Astrocyte (in vitro differentiated cells and primary cell): ENCODE measurements around the gene SPIN1.

Experiments
- CTCF ChIP-seq: IDR thresholded peaks from 2 replicates; pipeline ENCODE4 v1.5.1; 2011; ENCODE audit warnings: low read depth, mild to moderate bottlenecking, inconsistent platforms, low read length, moderate library complexity; ENCODE audit not compliant: insufficient read depth
- EZH2 ChIP-seq: IDR thresholded peaks from 2 replicates; pipeline ENCODE4 v1.6.1; 2012; ENCODE audit warnings: mild to moderate bottlenecking, low read length, inconsistent platforms; ENCODE audit not compliant: insufficient read depth

DNA sequence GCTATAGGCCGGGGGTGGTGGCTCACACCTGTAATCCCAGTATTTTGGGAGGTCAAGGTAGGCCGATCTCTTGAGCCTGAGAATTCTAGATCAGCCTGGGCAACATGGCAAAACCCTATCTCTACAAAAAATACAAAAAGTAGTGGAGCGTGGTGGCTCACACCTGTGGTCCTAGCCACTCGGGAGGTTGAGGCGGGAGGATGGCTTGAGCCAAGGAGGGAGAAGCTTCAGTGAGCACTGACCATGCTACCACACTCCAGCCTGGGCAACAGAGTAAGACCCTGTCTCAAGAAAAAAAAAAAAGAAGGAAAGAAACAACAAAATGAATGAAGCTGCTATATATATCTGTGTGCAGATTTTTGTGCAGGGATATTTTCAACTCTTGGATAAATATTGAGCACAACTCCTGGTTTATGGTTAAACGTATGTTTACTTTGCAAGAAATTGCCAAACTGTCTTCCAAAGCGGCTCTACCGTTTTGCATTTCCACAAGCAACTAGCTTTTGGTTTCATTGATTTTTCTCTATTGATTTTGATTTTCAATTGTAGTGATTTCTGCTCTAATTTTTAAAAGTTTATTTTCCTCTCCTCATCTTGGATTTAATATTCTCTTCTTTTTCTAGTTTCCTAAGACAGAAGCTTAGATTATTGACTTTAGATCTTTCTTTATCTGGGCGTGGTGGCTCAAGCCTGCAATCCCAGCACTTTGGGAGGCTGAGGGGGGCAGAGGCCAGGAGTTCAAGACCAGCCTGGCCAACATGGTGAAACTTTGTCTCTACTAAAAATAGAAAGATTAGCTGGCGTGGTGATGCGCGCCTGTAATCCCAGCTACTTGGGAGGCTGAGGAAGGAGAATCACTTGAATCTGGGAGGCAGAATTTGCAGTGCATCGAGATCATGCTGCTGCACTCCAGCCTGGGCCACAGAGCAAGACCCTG, 49.2 kb downstream of the SPIN1 start:
- TF ChIP-seq CTCF (no peak), EZH2 (no peak)
